Neural cell (in vitro differentiated cells): ENCODE data around the gene HS3ST1. TPM values are rescaled to one million over a fixed set of nuclear protein-coding genes. Genes with fewer than 3 reads are reported as not detected.

Source experiments
- H2AFZ ChIP-seq: fragments of 200-600, 300-800 bp; sonication (generic), shearing (Covaris generic); 2 replicates; pipeline ENCODE4 v1.6.0; 2014; ENCODE audit warnings: low read depth, mild to moderate bottlenecking, antibody characterized with exemption, low read length, moderate library complexity
- H3F3A ChIP-seq: fragments of 200-600 bp; shearing (Covaris generic); 2 replicates; pipeline ENCODE4 v1.6.1; 2016; ENCODE audit warnings: mild to moderate bottlenecking, moderate library complexity, mixed read lengths, antibody characterized with exemption, low read length; ENCODE audit not compliant: insufficient read depth, poor library complexity, severe bottlenecking
- H3K27ac ChIP-seq: fragments of 200-600, 300-800 bp; sonication (generic), shearing (Covaris generic); 2 replicates; pipeline ENCODE4 v1.5.1; 2014; ENCODE audit warnings: mild to moderate bottlenecking, low read length, moderate library complexity
- H3K27me3 ChIP-seq: fragments of 300-800, 200-600 bp; sonication (generic), shearing (Covaris generic); 2 replicates; pipeline ENCODE4 v1.6.0; 2014; ENCODE audit warnings: mild to moderate bottlenecking, low read depth, low read length, moderate library complexity; ENCODE audit not compliant: insufficient read depth
- H3K36me3 ChIP-seq: fragments of 300-800, 200-600 bp; sonication (generic), shearing (Covaris generic); 2 replicates; pipeline ENCODE4 v1.5.1; 2014; ENCODE audit warnings: mild to moderate bottlenecking, antibody characterized with exemption, low read length, moderate library complexity; ENCODE audit not compliant: insufficient read depth
- H3K4me2 ChIP-seq: fragments of 300-800, 200-600 bp; sonication (generic), shearing (Covaris generic); 2 replicates; pipeline ENCODE4 v1.6.0; 2014; ENCODE audit warnings: mild to moderate bottlenecking, low read length
- H3K4me3 ChIP-seq: fragments of 300-800, 200-600 bp; sonication (generic), shearing (Covaris generic); 2 replicates; pipeline ENCODE4 v1.5.1; 2014; ENCODE audit warnings: mild to moderate bottlenecking, low read length, moderate library complexity
- H3K79me2 ChIP-seq: fragments of 200-600 bp; shearing (Covaris generic); replicated peaks from 2 replicates; pipeline ENCODE4 v1.6.0; 2014; ENCODE audit warnings: mild to moderate bottlenecking, low read length, moderate library complexity; ENCODE audit not compliant: insufficient read depth
- H3K9ac ChIP-seq: fragments of 300-800, 200-600 bp; sonication (generic), shearing (Covaris generic); 2 replicates; pipeline ENCODE4 v1.6.1; 2016; ENCODE audit warnings: mild to moderate bottlenecking, low read length, mixed read lengths
- H3K9me2 ChIP-seq: fragments of 200-600 bp; shearing (Covaris generic); 2 replicates; pipeline ENCODE4 v1.6.1; 2016; ENCODE audit warnings: mild to moderate bottlenecking, low read length, mixed read lengths; ENCODE audit not compliant: insufficient read depth
- H3K9me3 ChIP-seq: fragments of 200-600, 300-800 bp; sonication (generic), shearing (Covaris generic); 2 replicates; pipeline ENCODE4 v1.6.1; 2016; ENCODE audit warnings: mild to moderate bottlenecking, mixed run types, low read length, moderate library complexity, mixed read lengths
- H4K20me1 ChIP-seq: fragments of 200-600 bp; shearing (Covaris generic); 2 replicates; pipeline ENCODE4 v1.6.1; 2016; ENCODE audit warnings: mild to moderate bottlenecking, mixed run types; ENCODE audit not compliant: insufficient read depth
- EP300 ChIP-seq: fragments of 450-650 bp; conservative IDR thresholded peaks from 2 replicates; pipeline ENCODE4 v1.6.1; 2014; ENCODE audit warnings: antibody characterized with exemption, mild to moderate bottlenecking, moderate library complexity; ENCODE audit not compliant: poor library complexity, severe bottlenecking
- EZH2 ChIP-seq: fragments of 200-600, 300-800 bp; shearing (Covaris generic), sonication (generic); IDR thresholded peaks from 2 replicates; pipeline ENCODE4 v1.6.1; 2014; ENCODE audit warnings: antibody characterized with exemption, low read length, borderline replicate concordance, mild to moderate bottlenecking; ENCODE audit not compliant: insufficient read depth, poor library complexity, severe bottlenecking
- MXI1 ChIP-seq: fragments of 450-650 bp; conservative IDR thresholded peaks from 2 replicates; pipeline ENCODE4 v1.6.1; 2014; ENCODE audit warnings: antibody characterized with exemption, mild to moderate bottlenecking; ENCODE audit not compliant: poor library complexity, severe bottlenecking
- POLR2AphosphoS5 ChIP-seq: IDR thresholded peaks from 2 replicates; pipeline ENCODE4 v1.6.1; 2012
- RAD21 ChIP-seq: fragments of 450-650 bp; conservative IDR thresholded peaks from 2 replicates; pipeline ENCODE4 v1.6.1; 2014; ENCODE audit warnings: antibody characterized with exemption, mild to moderate bottlenecking, moderate library complexity
- SMC3 ChIP-seq: fragments of 450-650 bp; conservative IDR thresholded peaks from 2 replicates; pipeline ENCODE4 v1.6.1; 2014; ENCODE audit warnings: antibody characterized with exemption, mild to moderate bottlenecking, moderate library complexity; ENCODE audit not compliant: poor library complexity
- TAF1 ChIP-seq: IDR thresholded peaks from 2 replicates; pipeline ENCODE4 v1.6.1; 2012; ENCODE audit warnings: low read depth
- polyA plus RNA-seq: library from polyadenylated mRNA; depleted of rRNA; stranded (reverse); fragments of >200 nt; gene quantifications from 2 replicates; pipeline ENCODE4 v1.2.3, GENCODE V29; 2014
- TF ChIP-seq, protein P1 (sequence below): fragments of 450-650 bp; IDR thresholded peaks from 2 replicates; pipeline ENCODE4 v1.5.1; 2014; ENCODE audit warnings: antibody characterized with exemption, mild to moderate bottlenecking, moderate library complexity; ENCODE audit not compliant: poor library complexity, severe bottlenecking
- TF ChIP-seq, protein P2 (sequence below): IDR thresholded peaks from 2 replicates; pipeline ENCODE4 v1.6.1; 2012; ENCODE audit warnings: borderline replicate concordance

HS3ST1 gene
- polyA plus RNA-seq, 1 donor from 2014 or later = 0.35 TPM

DNA sequence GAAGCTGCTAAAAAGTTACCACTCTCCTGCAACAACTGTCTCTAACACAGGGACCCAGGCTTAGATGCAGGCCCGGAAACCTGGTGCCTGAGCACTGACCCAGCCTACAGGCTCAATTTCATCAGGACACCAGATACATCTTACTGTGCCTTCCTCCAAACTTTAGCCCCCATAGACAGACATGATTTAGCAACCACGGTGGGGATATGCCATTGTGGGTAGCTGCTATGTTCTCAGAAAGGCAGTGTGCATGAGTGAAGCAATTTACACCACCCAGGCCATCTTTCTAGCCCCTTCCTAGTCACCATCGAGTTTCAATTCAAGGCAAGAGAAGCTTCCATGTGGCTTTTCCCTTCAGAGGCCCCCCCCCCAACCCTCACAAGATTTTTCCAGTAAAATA lies 2.7 kb downstream of the HS3ST1 start:
- no peak overlapping the region for H2AFZ ChIP-seq
- no peaks in the 10 kb centered on the region for H3K9me3 ChIP-seq
- no peak for TF ChIP-seq EZH2
- TF ChIP-seq, protein P1, sequence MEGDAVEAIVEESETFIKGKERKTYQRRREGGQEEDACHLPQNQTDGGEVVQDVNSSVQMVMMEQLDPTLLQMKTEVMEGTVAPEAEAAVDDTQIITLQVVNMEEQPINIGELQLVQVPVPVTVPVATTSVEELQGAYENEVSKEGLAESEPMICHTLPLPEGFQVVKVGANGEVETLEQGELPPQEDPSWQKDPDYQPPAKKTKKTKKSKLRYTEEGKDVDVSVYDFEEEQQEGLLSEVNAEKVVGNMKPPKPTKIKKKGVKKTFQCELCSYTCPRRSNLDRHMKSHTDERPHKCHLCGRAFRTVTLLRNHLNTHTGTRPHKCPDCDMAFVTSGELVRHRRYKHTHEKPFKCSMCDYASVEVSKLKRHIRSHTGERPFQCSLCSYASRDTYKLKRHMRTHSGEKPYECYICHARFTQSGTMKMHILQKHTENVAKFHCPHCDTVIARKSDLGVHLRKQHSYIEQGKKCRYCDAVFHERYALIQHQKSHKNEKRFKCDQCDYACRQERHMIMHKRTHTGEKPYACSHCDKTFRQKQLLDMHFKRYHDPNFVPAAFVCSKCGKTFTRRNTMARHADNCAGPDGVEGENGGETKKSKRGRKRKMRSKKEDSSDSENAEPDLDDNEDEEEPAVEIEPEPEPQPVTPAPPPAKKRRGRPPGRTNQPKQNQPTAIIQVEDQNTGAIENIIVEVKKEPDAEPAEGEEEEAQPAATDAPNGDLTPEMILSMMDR = no peak
- TF ChIP-seq, protein P2, sequence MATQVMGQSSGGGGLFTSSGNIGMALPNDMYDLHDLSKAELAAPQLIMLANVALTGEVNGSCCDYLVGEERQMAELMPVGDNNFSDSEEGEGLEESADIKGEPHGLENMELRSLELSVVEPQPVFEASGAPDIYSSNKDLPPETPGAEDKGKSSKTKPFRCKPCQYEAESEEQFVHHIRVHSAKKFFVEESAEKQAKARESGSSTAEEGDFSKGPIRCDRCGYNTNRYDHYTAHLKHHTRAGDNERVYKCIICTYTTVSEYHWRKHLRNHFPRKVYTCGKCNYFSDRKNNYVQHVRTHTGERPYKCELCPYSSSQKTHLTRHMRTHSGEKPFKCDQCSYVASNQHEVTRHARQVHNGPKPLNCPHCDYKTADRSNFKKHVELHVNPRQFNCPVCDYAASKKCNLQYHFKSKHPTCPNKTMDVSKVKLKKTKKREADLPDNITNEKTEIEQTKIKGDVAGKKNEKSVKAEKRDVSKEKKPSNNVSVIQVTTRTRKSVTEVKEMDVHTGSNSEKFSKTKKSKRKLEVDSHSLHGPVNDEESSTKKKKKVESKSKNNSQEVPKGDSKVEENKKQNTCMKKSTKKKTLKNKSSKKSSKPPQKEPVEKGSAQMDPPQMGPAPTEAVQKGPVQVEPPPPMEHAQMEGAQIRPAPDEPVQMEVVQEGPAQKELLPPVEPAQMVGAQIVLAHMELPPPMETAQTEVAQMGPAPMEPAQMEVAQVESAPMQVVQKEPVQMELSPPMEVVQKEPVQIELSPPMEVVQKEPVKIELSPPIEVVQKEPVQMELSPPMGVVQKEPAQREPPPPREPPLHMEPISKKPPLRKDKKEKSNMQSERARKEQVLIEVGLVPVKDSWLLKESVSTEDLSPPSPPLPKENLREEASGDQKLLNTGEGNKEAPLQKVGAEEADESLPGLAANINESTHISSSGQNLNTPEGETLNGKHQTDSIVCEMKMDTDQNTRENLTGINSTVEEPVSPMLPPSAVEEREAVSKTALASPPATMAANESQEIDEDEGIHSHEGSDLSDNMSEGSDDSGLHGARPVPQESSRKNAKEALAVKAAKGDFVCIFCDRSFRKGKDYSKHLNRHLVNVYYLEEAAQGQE = no peak
- TF ChIP-seq POLR2AphosphoS5 = no peak
- TF ChIP-seq EP300 = no peak
- TF ChIP-seq TAF1 = no peak
- no peak for TF ChIP-seq MXI1
- no peak for TF ChIP-seq SMC3
- TF ChIP-seq RAD21 = no peak
- H3K79me2 ChIP-seq = no peaks in the 10 kb centered on the region
- peaks cover 48% of the 10 kb centered on the region for H3K27me3 ChIP-seq
- H3K4me2 ChIP-seq = no peak overlapping the region
- no peak overlapping the region for H3K4me3 ChIP-seq
- H4K20me1 ChIP-seq = no peaks in the 10 kb centered on the region
- no peak overlapping the region for H3K27ac ChIP-seq
- H3K9me2 ChIP-seq = no peaks in the 10 kb centered on the region
- H3F3A ChIP-seq = no peaks in the 10 kb centered on the region
- no peak overlapping the region for H3K9ac ChIP-seq
- no peaks in the 10 kb centered on the region for H3K36me3 ChIP-seq

DNA sequence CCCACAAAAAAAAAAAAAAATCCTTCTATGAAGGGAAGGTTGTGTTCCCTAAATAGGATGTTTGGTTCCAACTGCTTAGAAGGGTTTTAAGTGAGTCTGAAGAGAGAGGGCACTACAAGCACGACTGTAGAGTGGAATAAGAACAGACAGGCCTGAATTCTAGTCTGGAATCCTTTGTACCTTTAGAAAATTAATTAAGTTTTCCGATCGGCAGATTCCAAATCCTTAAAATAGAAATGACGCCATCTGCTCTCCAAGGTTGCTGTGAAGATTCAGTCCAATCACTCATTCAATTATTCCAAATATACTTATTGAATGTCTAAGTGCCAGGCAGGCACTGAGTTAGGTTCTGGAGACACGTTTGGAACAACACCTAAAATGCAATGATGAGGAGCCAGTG lies 3.8 kb downstream of the HS3ST1 start:
- no peak for TF ChIP-seq TAF1
- TF ChIP-seq MXI1 = no peak
- TF ChIP-seq EZH2 = no peak
- TF ChIP-seq, protein P1 = no peak
- no peak for TF ChIP-seq EP300
- TF ChIP-seq POLR2AphosphoS5 = no peak
- no peak for TF ChIP-seq RAD21
- TF ChIP-seq, protein P2 = no peak
- no peak for TF ChIP-seq SMC3
- Histone ChIP-seq H3K79me2 (no peaks in the 10 kb centered on the region), H3K4me3 (no peak overlapping the region), H3K9me3 (no peaks in the 10 kb centered on the region), H3K4me2 (no peak overlapping the region), H3K36me3 (no peaks in the 10 kb centered on the region), H3K27me3 (peaks cover 36% of the 10 kb centered on the region), H3F3A (no peaks in the 10 kb centered on the region), H3K9ac (no peak overlapping the region), H3K27ac (no peak overlapping the region), H4K20me1 (no peaks in the 10 kb centered on the region), H2AFZ (no peak overlapping the region), H3K9me2 (no peaks in the 10 kb centered on the region)
